HepG2 (cell line): ENCODE results near the gene RTN4. TPM values are rescaled to one million over a fixed set of nuclear protein-coding genes. Genes with fewer than 3 reads are reported as not detected.

Source experiments
- BCLAF1 ChIP-seq: fragments of 450-650 bp; IDR thresholded peaks from 2 replicates; pipeline ENCODE4 v1.6.1; 2017; ENCODE audit warnings: mild to moderate bottlenecking
- CHCHD3 ChIP-seq: sonication (generic); formaldehyde crosslinking; IDR thresholded peaks from 2 replicates; pipeline ENCODE4 v1.8.0; 2022; ENCODE audit warnings: mild to moderate bottlenecking, missing genetic modification reagents, moderate library complexity
- DR1 ChIP-seq: sonication (generic); formaldehyde crosslinking; IDR thresholded peaks from 2 replicates; pipeline ENCODE4 v1.8.0; 2021; ENCODE audit warnings: mild to moderate bottlenecking, missing genetic modification reagents, inconsistent platforms
- ELF3 ChIP-seq: IDR thresholded peaks from 2 replicates; pipeline ENCODE4 v1.6.1; 2016; ENCODE audit warnings: missing genetic modification reagents, missing compliant biosample characterization
- GMEB2 ChIP-seq: IDR thresholded peaks from 2 replicates; pipeline ENCODE4 v1.6.1; 2016; ENCODE audit warnings: missing biosample characterization, missing genetic modification reagents, low read depth
- GTF2F1 ChIP-seq: fragments of 150-350 bp; IDR thresholded peaks from 2 replicates; pipeline ENCODE4 v1.6.1; 2014; ENCODE audit warnings: low read length
- HDAC2 ChIP-seq: sonication (generic); formaldehyde crosslinking; IDR thresholded peaks from 2 replicates; pipeline ENCODE4 v1.4.0; 2020; ENCODE audit warnings: missing genetic modification reagents
- MXI1 ChIP-seq: IDR thresholded peaks from 3 replicates; pipeline ENCODE4 v1.6.1; 2012; ENCODE audit warnings: low read depth, low read length, inconsistent platforms, borderline replicate concordance
- NCOA1 ChIP-seq: sonication (generic); formaldehyde crosslinking; IDR thresholded peaks from 2 replicates; pipeline ENCODE4 v1.9.0; 2021; ENCODE audit warnings: missing genetic modification reagents
- NR0B2 ChIP-seq: sonication (generic); formaldehyde crosslinking; IDR thresholded peaks from 2 replicates; pipeline ENCODE4 v1.4.0; 2020; ENCODE audit warnings: mild to moderate bottlenecking, missing genetic modification reagents
- PBX3 ChIP-seq: sonication (generic); formaldehyde crosslinking; IDR thresholded peaks from 2 replicates; pipeline ENCODE4 v1.8.1; 2023; ENCODE audit warnings: missing genetic modification reagents, inconsistent platforms, borderline replicate concordance
- THYN1 ChIP-seq: sonication (generic); formaldehyde crosslinking; IDR thresholded peaks from 2 replicates; pipeline ENCODE4 v1.8.1; 2023; ENCODE audit warnings: low read depth, mild to moderate bottlenecking, moderate library complexity, missing genetic modification reagents, borderline replicate concordance
- YEATS2 ChIP-seq: sonication (generic); formaldehyde crosslinking; IDR thresholded peaks from 2 replicates; pipeline ENCODE4 v1.4.0; 2020; ENCODE audit warnings: missing genetic modification reagents, borderline replicate concordance
- ZFP62 ChIP-seq: sonication (generic); formaldehyde crosslinking; IDR thresholded peaks from 2 replicates; pipeline ENCODE4 v1.4.0; 2020; ENCODE audit warnings: missing genetic modification reagents
- ZMYM4 ChIP-seq: sonication (generic); formaldehyde crosslinking; IDR thresholded peaks from 2 replicates; pipeline ENCODE4 v1.8.1; 2023; ENCODE audit warnings: mild to moderate bottlenecking, missing genetic modification reagents
- ZNF121 ChIP-seq: sonication (generic); formaldehyde crosslinking; IDR thresholded peaks from 2 replicates; pipeline ENCODE4 v1.5.0; 2020; ENCODE audit warnings: mild to moderate bottlenecking, missing genetic modification reagents
- ZNF761 ChIP-seq: sonication (generic); formaldehyde crosslinking; conservative IDR thresholded peaks from 2 replicates; pipeline ENCODE4 v1.4.0; 2020; ENCODE audit warnings: mild to moderate bottlenecking, missing genetic modification reagents
- ZSCAN9 ChIP-seq: IDR thresholded peaks from 2 replicates; pipeline ENCODE4 v1.6.1; 2016; ENCODE audit warnings: borderline replicate concordance
- polyA plus RNA-seq, 8 experiments: library from polyadenylated mRNA; depleted of rRNA in 3 of 8; stranded (reverse) in 7 of 8; unstranded in 1 of 8; fragments of >200 nt; fragmentation: Illumina TruSeq in 4 of 8; extraction: Trizol in 4 of 8; gene quantifications; 2 replicates each; pipeline versions ENCODE4 v1.2.1 to v1.2.3, GENCODE V29; 2011 to 2016; ENCODE audit warnings: low read depth in 4 of 8, missing spikeins in 1 of 8, mixed read lengths in 1 of 8; ENCODE audit not compliant: insufficient read depth in 1 of 8
- total RNA-seq, 5 experiments: library from RNA; depleted of rRNA; stranded (reverse); fragments of >200 nt; fragmentation: Illumina TruSeq; extraction: Trizol; gene quantifications; 2 replicates each; pipeline ENCODE4 v1.2.3, GENCODE V29; 2016; ENCODE audit warnings: low read depth in 1 of 5
- TF ChIP-seq, protein P1 (sequence below): sonication (generic); formaldehyde crosslinking; IDR thresholded peaks from 2 replicates; pipeline ENCODE4 v1.4.0; 2020; ENCODE audit warnings: mild to moderate bottlenecking, missing genetic modification reagents
- TF ChIP-seq, protein P2 (sequence below): sonication (generic); formaldehyde crosslinking; IDR thresholded peaks from 2 replicates; pipeline ENCODE4 v1.8.1; 2023; ENCODE audit warnings: missing genetic modification reagents, mild to moderate bottlenecking, borderline replicate concordance
- TF ChIP-seq, protein P3 (sequence below): sonication (generic); formaldehyde crosslinking; IDR thresholded peaks from 2 replicates; pipeline ENCODE4 v1.9.0; 2021; ENCODE audit warnings: missing genetic modification reagents, borderline replicate concordance

Gene RTN4
- total and polyA plus RNA-seq, 2 of the 13 experiments (the other 11 are each of a cell fraction or from before 2014, with no cell fraction given), result 98.4 to 133 TPM

GRCh38 chr2:55014962-55015939, 35.0 kb downstream of the RTN4 start (continued):
- no peak for TF ChIP-seq BCLAF1
- peak; percentile 83 for TF ChIP-seq ZMYM4 (CRISPR knock-in tag)
- no peak for TF ChIP-seq ZFP62 (CRISPR knock-in tag)
- TF ChIP-seq ZSCAN9 (CRISPR knock-in tag), result 0 out of 2 replicates have a peak, but pooled peaks have one; percentile 8
- TF ChIP-seq PBX3, result no peak
- TF ChIP-seq, protein P1, sequence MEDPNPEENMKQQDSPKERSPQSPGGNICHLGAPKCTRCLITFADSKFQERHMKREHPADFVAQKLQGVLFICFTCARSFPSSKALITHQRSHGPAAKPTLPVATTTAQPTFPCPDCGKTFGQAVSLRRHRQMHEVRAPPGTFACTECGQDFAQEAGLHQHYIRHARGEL (CRISPR knock-in tag), result no peak
- TF ChIP-seq GMEB2, result no peak
- TF ChIP-seq DR1, result no peak
- TF ChIP-seq THYN1, result no peak
- TF ChIP-seq NR0B2, result no peak
- TF ChIP-seq, protein P2, sequence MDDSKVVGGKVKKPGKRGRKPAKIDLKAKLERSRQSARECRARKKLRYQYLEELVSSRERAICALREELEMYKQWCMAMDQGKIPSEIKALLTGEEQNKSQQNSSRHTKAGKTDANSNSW (CRISPR knock-in tag), result no peak
- peak; percentile 59 for TF ChIP-seq ELF3 (CRISPR knock-in tag)
- TF ChIP-seq MXI1, result peak; percentile 54; the same call in 1 of the 3 replicates
- TF ChIP-seq ZNF761 (CRISPR knock-in tag), result no peak
- peak; percentile 87 for TF ChIP-seq ZNF121
- TF ChIP-seq HDAC2 (CRISPR knock-in tag), result peak; percentile 50; the same call in 1 of the 2 replicates
- no peak for TF ChIP-seq CHCHD3 (CRISPR knock-in tag)
- TF ChIP-seq GTF2F1, result no peak
- TF ChIP-seq, protein P3, sequence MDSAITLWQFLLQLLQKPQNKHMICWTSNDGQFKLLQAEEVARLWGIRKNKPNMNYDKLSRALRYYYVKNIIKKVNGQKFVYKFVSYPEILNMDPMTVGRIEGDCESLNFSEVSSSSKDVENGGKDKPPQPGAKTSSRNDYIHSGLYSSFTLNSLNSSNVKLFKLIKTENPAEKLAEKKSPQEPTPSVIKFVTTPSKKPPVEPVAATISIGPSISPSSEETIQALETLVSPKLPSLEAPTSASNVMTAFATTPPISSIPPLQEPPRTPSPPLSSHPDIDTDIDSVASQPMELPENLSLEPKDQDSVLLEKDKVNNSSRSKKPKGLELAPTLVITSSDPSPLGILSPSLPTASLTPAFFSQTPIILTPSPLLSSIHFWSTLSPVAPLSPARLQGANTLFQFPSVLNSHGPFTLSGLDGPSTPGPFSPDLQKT, result no peak
- peak; percentile 54; the same call in 1 of the 2 replicates for TF ChIP-seq YEATS2
- TF ChIP-seq NCOA1, result no peak
